Frontal cortex (tissue), 4 donors: ENCODE data around the gene SRPK3. TPM values are rescaled to one million over a fixed set of nuclear protein-coding genes. Genes with fewer than 3 reads are reported as not detected.
A peak's percentile ranks its signal among the peaks of the same experiment; 100 is the strongest.
"Not testable (repeated sequence)": the region's sequence is repeated elsewhere in the genome, so short reads cannot be mapped to it uniquely, and the experiment has no call there.

Experiments used
- DNase-seq, 2 donors: peaks; one replicate each; pipeline ENCODE4 v3.0.0; 2012; ENCODE audit warnings: low spot score in 2 of 2
- FAIRE-seq: peaks from 2 replicates; lab custom pipeline; 2012; peaks lifted over from hg19 to GRCh38; lab: Jason Lieb, UNC
- total RNA-seq: library from RNA; depleted of rRNA; stranded (reverse); fragments of >200 nt; gene quantifications from one replicate; pipeline ENCODE4 v1.2.3, GENCODE V29; 2014
- donor health status: control.
- donor health status: control.
- donor health status: control.

SRPK3 gene
- total RNA-seq, 1 donor from 2014 or later, result under 0.01 TPM

- FAIRE-seq (no peak), DNase-seq (no peak)
These were observed 19.9 kb downstream of the SRPK3 start for GRCh38 chrX:153800746-153801145.

GRCh38 chrX:153801669-153802068 lies 20.8 kb downstream of the SRPK3 start:
- FAIRE-seq (no peak), DNase-seq (no peak)

- FAIRE-seq (no peak), DNase-seq (no peak)
These were observed 21.7 kb downstream of the SRPK3 start for GRCh38 chrX:153802513-153803045.

GRCh38 chrX:153803211-153804099 lies 22.6 kb downstream of the SRPK3 start:
- no peak for FAIRE-seq

GRCh38 chrX:153804100-153804595 lies 23.3 kb downstream of the SRPK3 start:
- FAIRE-seq (no peak), DNase-seq (no peak)

More at GRCh38 chrX:153803211-153804099, 22.6 kb downstream of the SRPK3 start:
- DNase-seq, result no peak

GRCh38 chrX:153804621-153805020 lies 23.8 kb downstream of the SRPK3 start:
- DNase-seq (no peak), FAIRE-seq (no peak)

GRCh38 chrX:153805436-153805835 lies 24.6 kb downstream of the SRPK3 start:
- DNase-seq (no peak), FAIRE-seq (no peak)

GRCh38 chrX:153806999-153807575 lies 26.2 kb downstream of the SRPK3 start:
- FAIRE-seq (no peak), DNase-seq (no peak)

GRCh38 chrX:153807976-153808375 lies 27.1 kb downstream of the SRPK3 start:
- no peak for DNase-seq
- FAIRE-seq, result no peak

GRCh38 chrX:153812220-153812619 lies 31.4 kb downstream of the SRPK3 start:
- DNase-seq (no peak), FAIRE-seq (no peak)

- no peak for FAIRE-seq
These were observed 32.3 kb downstream of the SRPK3 start for GRCh38 chrX:153813161-153813560.

GRCh38 chrX:153814591-153815315 lies 33.9 kb downstream of the SRPK3 start:
- no peak for DNase-seq
- FAIRE-seq, result no peak

More at GRCh38 chrX:153813161-153813560, 32.3 kb downstream of the SRPK3 start:
- DNase-seq, result no peak

- no peak for FAIRE-seq
These were observed 36.2 kb downstream of the SRPK3 start for GRCh38 chrX:153816831-153817690.

GRCh38 chrX:153818064-153818463 lies 37.2 kb downstream of the SRPK3 start:
- DNase-seq, FAIRE-seq: not testable (repeated sequence)

More at GRCh38 chrX:153816831-153817690, 36.2 kb downstream of the SRPK3 start:
- DNase-seq, result no peak

GRCh38 chrX:153818571-153819383 lies 37.9 kb downstream of the SRPK3 start:
- FAIRE-seq, result no peak
- peak; percentile 66 to 73 for DNase-seq

- FAIRE-seq (no peak), DNase-seq (peak; percentile 16 to 35)
These were observed 38.7 kb downstream of the SRPK3 start for GRCh38 chrX:153819384-153820040.

- no peak for FAIRE-seq
- DNase-seq, result peak; percentile 7 to 10
These were observed 39.8 kb downstream of the SRPK3 start for GRCh38 chrX:153820601-153821000.

- DNase-seq (peak in 1 of 2 donors; percentile 4), FAIRE-seq (no peak)
These were observed 40.2 kb downstream of the SRPK3 start for GRCh38 chrX:153821066-153821465.
